T-helper 1 cell treated with Interleukin-12 subunit alpha and Interleukin-12 subunit beta and Interleukin-4 antibody, amounts not matched to agents 30 μg/mL and 1 μg/mL, for 36 hours (primary cell): ENCODE data around the gene TARDBP.
"Not testable (repeated sequence)": the region's sequence is repeated elsewhere in the genome, so short reads cannot be mapped to it uniquely, and the experiment has no call there.

Source experiments
- H3K27ac Mint-ChIP-seq: one replicate; pipeline ENCODE4 v1.8.0; 2021; ENCODE audit warnings: mild to moderate bottlenecking, mixed read lengths
- H3K27me3 Mint-ChIP-seq: one replicate; pipeline ENCODE4 v1.8.0; 2021; ENCODE audit warnings: low read depth, mixed read lengths
- H3K36me3 Mint-ChIP-seq: one replicate; pipeline ENCODE4 v1.8.0; 2021; ENCODE audit warnings: low read depth, mixed read lengths
- H3K4me1 Mint-ChIP-seq: one replicate; pipeline ENCODE4 v1.8.0; 2021; ENCODE audit warnings: low read depth, mixed read lengths
- H3K4me3 Mint-ChIP-seq: one replicate; pipeline ENCODE4 v1.8.0; 2021; ENCODE audit warnings: mild to moderate bottlenecking, moderate library complexity, mixed read lengths
- H3K9me3 Mint-ChIP-seq: one replicate; pipeline ENCODE4 v1.8.0; 2021; ENCODE audit warnings: mixed read lengths

Gene TARDBP

DNA sequence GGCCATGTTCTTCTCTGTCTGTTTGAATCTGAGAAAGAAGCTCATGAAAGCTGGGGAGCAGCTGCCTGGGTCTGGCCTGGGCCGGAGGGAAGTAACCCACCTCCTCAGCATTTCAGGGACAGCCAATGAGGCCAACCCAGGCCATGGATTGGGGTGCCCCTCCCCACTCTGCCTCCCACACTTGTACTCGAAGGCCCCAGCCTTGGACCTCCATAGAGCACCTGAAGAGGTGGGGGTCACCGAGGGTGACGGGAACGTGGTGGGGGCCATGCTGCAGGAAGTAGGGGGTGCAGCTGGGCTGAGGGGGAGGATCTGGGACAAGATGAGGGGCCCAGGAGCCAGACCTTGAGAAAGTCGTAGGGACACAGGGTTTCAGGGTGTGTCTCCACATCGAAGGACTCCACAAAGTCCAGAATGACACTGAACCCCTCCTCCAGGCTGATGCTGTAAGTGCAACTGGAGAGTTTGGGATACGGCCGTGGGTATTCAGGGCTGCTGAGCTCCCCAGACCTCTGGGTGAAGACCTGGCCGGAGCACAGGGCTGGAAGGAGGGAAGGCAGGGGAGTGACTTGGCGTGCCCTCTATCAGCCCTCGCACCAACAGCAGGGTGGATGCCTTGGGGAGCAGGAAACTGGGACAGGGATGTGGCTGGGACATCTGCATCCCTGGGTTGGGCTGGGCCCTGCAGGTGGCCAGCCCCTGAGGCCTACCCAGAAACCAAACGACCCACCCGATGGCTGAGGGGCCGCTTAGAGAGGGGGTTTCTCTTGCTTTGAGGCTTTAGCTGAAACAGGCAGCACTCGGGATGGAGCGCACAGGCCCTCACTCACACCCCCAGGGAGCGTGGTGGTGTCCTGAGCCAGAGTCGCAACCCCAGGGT lies 30.8 kb downstream of the TARDBP start:
- H3K36me3 Mint-ChIP-seq, result no peaks in the 10 kb centered on the region
- H3K4me3 Mint-ChIP-seq, result no peak overlapping the region
- no peak overlapping the region for H3K27ac Mint-ChIP-seq
- no peaks in the 10 kb centered on the region for H3K4me1 Mint-ChIP-seq
- no peaks in the 10 kb centered on the region for H3K9me3 Mint-ChIP-seq
- H3K27me3 Mint-ChIP-seq, result no peaks in the 10 kb centered on the region

DNA sequence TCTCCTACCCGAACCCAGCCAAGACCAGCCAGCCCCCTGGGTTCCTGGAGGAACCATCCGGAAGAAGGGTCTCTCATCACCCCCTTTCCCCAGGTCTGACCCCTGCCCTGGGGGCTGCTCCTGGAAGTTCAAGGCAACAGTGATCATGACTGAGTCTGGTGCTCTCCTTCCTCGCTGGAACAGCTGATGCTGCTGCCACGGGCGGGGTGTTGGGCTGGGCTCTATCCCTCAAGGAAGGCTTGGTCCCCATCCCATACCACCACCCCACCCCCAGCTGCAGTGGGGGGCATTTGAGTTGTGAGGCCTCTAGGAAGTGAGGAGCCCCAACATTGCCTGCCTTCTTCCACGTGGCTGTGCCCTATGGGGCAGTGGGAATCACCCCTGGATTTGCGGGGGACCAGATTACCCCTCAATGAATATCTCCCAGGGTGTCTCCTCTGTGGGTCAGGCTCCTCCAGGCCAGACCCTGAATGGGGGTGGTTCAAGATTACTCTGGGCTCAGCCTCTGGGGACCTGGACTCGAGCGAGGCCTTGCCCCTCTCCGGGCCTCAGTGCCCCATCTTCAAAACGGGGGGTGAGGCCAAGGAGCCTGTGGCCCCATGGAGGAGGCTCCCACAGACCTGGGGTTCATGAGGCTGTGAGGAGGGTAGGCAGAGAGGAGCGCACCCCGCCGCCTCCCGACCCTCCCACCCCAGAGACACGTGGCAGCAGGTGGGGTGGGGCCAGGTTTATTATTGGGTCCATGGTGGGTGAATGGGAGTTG lies 31.8 kb downstream of the TARDBP start:
- no peaks in the 10 kb centered on the region for H3K36me3 Mint-ChIP-seq
- no peaks in the 10 kb centered on the region for H3K27me3 Mint-ChIP-seq
- H3K9me3 Mint-ChIP-seq, result no peaks in the 10 kb centered on the region
- H3K4me1 Mint-ChIP-seq, result no peaks in the 10 kb centered on the region
- no peak overlapping the region for H3K27ac Mint-ChIP-seq
- H3K4me3 Mint-ChIP-seq, result no peak overlapping the region

DNA sequence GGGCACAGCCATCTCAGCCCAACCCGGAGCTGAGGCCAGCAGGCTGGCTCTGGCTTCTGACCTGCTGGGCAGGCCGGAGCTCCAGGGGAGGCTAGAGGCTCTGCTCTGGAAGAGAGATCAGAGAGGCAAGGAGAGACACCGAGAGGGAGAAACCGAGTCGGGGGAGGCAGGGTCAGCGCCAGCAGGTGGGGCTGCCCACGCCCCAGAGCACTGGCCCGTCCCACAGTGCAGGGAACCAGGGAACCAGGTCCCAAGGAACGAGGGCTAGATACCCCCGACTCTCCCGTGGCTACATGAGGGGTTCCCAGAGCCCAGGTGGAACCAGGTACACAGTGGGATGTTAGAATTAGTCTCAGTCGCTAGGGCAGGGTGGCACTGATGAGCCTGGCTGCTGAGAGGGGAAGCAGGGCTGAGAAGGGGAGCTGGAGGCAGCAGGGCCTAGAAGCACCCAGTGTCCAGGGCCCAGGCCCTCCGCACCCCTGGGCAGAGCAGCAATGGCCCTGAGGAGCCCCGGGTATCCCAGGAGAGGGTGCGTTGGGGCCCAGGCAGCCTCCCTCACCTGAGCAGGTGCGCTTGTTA lies 32.5 kb downstream of the TARDBP start:
- no peak overlapping the region for H3K4me3 Mint-ChIP-seq

DNA sequence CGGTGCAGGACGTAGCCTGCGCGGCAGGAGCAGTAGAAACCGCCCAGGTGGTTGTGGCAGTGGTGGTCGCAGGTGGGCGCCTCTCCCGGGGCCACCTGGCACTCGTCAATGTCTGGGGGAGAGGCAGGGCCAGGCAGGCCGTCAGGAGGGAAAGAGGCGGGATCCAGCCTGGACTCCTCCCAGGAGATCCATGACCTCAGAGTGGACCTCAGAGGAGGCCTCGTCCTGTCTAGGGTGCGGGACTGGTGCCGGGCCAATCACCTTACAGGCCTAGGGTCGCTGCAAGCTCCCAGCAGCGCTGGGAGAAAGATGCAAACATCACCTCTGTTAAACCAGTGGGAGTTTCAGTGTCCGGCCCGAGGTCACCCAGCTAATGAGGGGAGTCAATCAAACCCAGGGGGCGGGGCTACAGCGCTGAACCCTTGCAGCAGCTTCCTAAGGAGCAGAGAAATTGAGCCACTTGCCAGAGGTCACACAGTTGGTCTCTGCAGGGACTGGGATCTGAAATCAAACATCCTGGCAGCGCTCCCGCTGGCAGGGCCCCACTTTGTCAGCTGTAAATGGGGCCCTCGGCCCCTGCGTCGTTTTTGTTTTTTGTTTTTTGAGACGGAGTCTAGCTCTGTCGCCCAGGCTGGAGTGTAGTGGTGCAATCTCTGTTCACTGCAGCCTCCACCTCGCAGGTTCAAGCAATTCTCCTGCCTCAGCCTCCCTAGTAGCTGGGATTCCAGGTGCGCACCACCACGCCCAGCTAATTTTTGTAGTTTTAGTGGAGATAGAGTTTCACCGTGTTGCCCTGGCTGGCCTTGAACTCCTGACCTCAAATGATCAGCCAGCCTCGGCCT lies 33.2 kb downstream of the TARDBP start:
- Mint-ChIP-seq H3K27me3 (no peaks in the 10 kb centered on the region), H3K4me1 (no peaks in the 10 kb centered on the region), H3K36me3 (no peaks in the 10 kb centered on the region), H3K9me3 (no peaks in the 10 kb centered on the region), H3K4me3 (no peak overlapping the region), H3K27ac (no peak overlapping the region)

More for the DNA sequence above, 32.5 kb downstream of the TARDBP start:
- Mint-ChIP-seq H3K27ac (no peak overlapping the region), H3K27me3 (no peaks in the 10 kb centered on the region), H3K36me3 (no peaks in the 10 kb centered on the region), H3K9me3 (no peaks in the 10 kb centered on the region), H3K4me1 (no peaks in the 10 kb centered on the region)

DNA sequence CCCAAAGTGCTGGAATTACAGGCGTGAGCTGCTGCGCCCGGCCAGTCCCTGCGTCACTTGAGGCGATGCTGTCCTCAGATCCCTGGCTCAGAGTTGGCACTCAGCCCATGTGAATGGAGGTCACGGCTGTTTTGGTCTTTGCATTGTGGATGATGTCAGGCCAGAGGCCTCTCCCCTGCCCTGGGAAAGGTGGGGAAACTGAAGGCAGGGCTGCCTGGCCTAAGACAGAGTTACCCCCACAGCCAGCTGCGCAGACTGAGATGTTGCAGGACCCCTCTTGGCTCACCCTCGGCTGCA lies 33.8 kb downstream of the TARDBP start:
- H3K9me3 Mint-ChIP-seq, result no peaks in the 10 kb centered on the region
- H3K36me3 Mint-ChIP-seq, result no peaks in the 10 kb centered on the region
- H3K4me3 Mint-ChIP-seq, result no peak overlapping the region
- no peak overlapping the region for H3K27ac Mint-ChIP-seq
- no peaks in the 10 kb centered on the region for H3K27me3 Mint-ChIP-seq
- H3K4me1 Mint-ChIP-seq, result no peaks in the 10 kb centered on the region

DNA sequence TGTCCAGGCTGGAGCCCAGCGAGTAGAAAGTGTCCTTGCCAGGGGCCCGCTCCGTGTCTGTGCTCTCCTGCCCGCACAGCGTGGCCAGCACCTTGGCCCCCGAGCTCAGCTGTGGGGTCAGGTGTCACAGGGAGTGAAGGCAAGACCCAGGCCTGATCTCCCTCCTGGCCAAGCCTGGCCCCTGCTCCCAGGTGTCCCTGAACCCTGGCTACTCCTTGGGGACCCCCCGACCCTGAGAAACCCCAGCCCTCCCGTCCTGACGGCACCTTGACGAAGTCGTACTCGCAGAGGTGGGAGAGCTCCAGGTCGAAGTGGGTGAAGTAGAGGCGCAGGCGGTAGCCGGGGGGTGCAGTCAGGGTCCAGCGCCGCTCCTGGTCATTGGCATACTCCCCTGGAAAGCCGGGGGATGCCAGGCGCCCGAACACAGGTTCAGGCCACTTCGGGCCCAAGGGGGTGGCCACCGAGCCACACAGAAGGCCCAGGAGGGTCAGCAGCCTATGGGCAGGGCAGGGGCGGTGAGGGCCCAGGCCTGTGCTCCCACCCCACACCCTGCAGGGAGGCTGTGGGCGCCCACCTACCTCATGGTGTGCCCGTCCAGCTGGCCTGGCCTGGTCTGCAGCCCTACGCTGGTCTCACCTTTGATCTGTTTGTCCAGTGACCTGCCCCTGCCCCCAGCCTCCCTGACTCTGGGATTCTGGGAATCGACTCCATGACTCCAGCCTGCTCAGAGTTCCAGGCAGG lies 34.3 kb downstream of the TARDBP start, which contains the start of gene MASP2:
Gene MASP2 (minus strand): TSS at position 615 of the 741 bp plus-strand sequence. CDS start 32 bp downstream, at position 583.
- no peak within 1 kb of the TSS for H3K4me3 Mint-ChIP-seq
- H3K9me3 Mint-ChIP-seq, result no peaks in the 10 kb centered on the region
- no peaks in the 10 kb centered on the region for H3K4me1 Mint-ChIP-seq
- no peaks in the 10 kb centered on the region for H3K36me3 Mint-ChIP-seq
- no peaks in the 10 kb centered on the region for H3K27me3 Mint-ChIP-seq
- H3K27ac Mint-ChIP-seq, result no peak within 1 kb of the TSS

DNA sequence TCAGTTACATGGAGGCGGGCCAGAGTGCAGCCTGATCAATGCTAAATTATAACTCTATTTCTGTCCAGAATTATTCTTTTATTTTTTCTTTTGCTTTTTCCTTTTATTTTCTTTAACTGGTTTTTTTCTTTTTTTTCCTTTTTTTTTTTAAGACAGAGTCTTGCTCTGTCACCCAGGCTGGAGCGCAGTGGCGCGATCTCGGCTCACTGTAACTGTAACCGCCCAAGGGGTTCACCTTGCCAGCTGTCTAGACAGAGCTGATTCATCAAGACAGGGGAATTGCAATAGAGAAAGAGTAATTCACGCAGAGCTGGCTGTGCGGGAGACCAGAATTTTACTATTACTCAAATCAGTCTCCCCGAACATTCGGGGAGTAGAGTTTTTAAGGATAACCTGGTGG lies 38.7 kb downstream of the TARDBP start:
- not testable (repeated sequence) for H3K4me1 Mint-ChIP-seq, H3K27ac Mint-ChIP-seq, H3K27me3 Mint-ChIP-seq, H3K4me3 Mint-ChIP-seq, H3K9me3 Mint-ChIP-seq, H3K36me3 Mint-ChIP-seq

DNA sequence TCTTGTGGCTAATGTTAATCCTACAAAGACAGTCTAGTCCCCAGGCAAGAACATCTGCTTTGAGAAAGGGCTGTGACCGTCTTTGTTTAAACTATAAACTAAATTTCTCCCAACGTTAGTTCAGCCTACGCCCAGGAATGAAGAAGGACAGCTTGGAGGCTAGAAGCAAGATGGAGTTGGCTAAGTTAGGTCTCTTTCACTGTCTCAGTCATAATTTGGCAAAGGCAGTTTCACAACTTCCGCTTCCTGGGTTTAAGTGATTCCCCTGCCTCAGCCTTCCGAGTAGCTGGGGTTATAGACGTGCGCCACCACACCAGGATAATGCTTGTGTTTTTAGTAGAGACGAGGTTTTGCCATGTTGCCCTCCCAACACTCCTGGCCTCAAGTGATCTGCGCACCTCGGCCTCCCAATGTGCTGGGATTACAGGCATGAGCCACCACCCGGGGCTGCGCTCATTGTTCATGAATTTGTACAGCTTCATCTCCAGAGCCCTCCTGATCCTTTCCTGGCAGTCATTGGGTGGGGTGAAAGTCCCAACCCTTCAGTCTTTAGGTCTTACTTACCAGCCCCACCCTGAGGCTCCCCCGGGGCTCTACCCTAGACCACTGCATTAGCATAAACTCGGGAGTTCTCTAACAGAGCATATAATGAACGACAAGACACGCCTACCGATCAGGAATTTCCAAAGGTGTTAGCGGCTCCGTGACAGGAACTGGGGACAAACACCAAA lies 39.5 kb downstream of the TARDBP start:
- Mint-ChIP-seq H3K27ac (no peak overlapping the region), H3K4me1 (peaks cover 2% of the 10 kb centered on the region), H3K4me3 (no peak overlapping the region), H3K36me3 (peaks cover 2% of the 10 kb centered on the region), H3K27me3 (no peaks in the 10 kb centered on the region), H3K9me3 (no peaks in the 10 kb centered on the region)

DNA sequence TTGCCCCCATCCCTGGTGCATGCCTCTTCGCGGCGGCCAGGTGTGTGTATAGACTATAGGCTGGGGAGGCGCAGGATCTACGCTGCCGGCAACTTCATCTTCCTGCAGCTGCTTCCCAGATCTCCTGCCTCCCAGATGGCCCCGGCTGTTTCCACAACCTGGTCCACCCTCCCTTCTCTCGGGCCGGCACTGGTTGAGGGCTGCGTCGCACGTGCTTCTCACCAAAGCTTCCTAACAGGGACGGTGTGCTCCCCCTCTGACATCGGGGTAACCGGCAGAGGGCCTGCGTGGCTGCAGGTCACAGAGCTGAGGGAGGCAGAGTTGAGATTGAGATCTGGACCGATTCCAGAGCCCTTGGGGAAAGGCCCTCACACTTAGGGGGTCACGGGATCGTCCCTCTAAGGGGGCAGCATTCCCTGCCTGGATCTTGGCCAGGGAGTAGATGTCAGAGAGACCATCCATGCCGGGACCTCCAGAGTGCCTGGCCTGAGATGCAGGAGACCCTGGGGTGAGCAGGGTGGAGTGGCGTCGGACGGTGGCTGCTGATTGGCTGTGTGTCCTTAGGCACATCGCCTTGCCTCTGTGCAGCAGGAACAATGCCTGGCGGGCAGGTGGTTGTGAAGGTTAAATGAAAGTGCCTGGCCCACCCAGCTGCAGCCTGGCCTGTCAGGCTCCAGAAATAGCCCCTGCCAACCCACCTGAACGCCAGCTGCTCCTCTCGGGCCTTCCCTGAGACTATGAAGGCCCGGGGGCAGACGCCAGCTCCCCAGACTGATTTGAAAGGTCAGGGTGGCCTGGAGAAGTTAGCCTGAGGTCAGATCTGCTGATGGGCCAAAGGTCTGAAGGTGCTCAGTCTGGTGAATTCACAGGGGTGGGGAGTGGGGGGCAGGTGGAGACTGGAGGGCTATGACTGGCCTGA lies 40.6 kb downstream of the TARDBP start:
- Mint-ChIP-seq H3K27ac (no peak overlapping the region), H3K4me3 (no peak overlapping the region), H3K27me3 (no peaks in the 10 kb centered on the region), H3K4me1 (peaks cover 2% of the 10 kb centered on the region), H3K9me3 (no peaks in the 10 kb centered on the region), H3K36me3 (peaks cover 8% of the 10 kb centered on the region)

DNA sequence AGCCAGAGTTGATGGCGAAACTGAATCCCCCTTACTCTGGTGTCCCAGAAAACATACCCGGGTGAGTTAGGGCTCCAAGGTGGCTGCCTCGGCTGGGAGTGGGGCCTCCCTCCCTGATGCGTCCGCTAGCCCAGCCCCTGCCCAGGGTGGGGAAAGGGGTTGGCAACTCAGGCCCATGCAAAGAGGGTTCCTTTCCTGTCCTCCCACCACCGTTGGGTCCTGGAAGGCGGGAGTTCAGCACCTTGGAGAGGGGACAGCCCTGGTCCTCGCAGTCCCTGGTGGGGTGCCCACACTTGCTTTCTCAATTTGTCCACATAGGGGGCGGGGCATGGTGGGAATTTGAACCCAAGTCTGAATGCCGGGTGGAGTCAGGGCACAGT lies 41.3 kb downstream of the TARDBP start:
- Mint-ChIP-seq H3K4me1 (peaks cover 6% of the 10 kb centered on the region), H3K27ac (no peak overlapping the region), H3K9me3 (no peaks in the 10 kb centered on the region), H3K27me3 (no peaks in the 10 kb centered on the region), H3K36me3 (peaks cover 8% of the 10 kb centered on the region), H3K4me3 (no peak overlapping the region)

DNA sequence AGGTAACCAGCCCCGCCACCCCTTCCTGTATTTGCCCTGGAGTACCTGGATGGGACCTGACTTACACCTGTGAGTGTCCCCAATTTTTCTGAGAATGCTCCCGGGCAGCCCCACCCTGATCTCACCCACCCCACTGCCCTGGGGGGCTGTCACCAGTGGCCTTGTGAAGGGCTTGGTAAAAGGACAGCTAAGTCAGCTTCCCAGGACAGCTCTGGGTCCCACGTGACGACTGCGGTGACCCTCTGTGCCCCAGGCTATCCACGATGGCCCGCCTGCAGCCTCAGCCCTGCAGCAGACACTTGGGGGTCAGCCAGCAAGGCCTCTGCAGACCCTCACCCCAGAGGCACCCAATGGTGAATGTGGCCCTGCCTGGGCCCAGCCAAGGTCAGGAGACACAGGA lies 41.7 kb downstream of the TARDBP start:
- H3K27me3 Mint-ChIP-seq, result no peaks in the 10 kb centered on the region
- H3K4me1 Mint-ChIP-seq, result peaks cover 7% of the 10 kb centered on the region
- no peak overlapping the region for H3K4me3 Mint-ChIP-seq
- H3K9me3 Mint-ChIP-seq, result no peaks in the 10 kb centered on the region
- peaks cover 8% of the 10 kb centered on the region for H3K36me3 Mint-ChIP-seq
- H3K27ac Mint-ChIP-seq, result peak overlapping the region; percentile 32

DNA sequence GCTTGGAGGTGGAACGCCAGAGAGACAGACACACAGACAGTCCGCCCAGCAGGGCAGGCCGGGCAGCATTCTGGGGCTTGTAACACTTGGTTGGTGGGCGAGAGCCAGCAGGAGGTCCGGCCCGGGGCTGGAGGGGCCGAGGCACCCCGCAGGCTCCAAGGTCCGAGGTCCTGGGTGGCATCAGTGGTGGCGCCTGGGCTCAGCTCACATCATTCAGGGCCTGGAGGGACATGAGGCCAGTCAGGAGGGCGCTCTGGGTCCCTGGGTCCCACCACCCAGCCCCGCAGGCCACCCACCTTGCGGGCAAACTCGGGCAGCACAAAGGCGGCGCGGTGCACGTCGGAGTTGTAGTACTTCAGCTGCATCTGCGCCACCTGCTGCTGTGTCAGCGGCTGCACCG lies 42.2 kb downstream of the TARDBP start:
- no peaks in the 10 kb centered on the region for H3K9me3 Mint-ChIP-seq
- no peak overlapping the region for H3K4me3 Mint-ChIP-seq
- peaks cover 8% of the 10 kb centered on the region for H3K36me3 Mint-ChIP-seq
- no peaks in the 10 kb centered on the region for H3K27me3 Mint-ChIP-seq
- H3K4me1 Mint-ChIP-seq, result peaks cover 8% of the 10 kb centered on the region
- peak overlapping the region; percentile 32 for H3K27ac Mint-ChIP-seq
